ENCODE data around the gene DMBT1.

GRCh38 chr10:122590153-122590552 is 29.6 kb downstream of the DMBT1 start:
- no peak for TF ChIP-seq CTCF (conservative IDR thresholded peaks at IDR 0.05; ENCODE audit: low read length)
- no peak for TF ChIP-seq EZH2phosphoT487 (IDR thresholded peaks at IDR 0.05; ENCODE audit: borderline replicate concordance, low read depth, low read length)

Measured in OCI-LY7 (cell line).